Activated T-helper 17 cell treated with anti-CD3 and anti-CD28 coated beads, Interleukin-2, amount 50 U/mL, for 72 hours (primary cell): ENCODE measurements around the gene CD96. TPM values are rescaled to one million over a fixed set of nuclear protein-coding genes. Genes with fewer than 3 reads are reported as not detected.
"Not testable (repeated sequence)": the region's sequence is repeated elsewhere in the genome, so short reads cannot be mapped to it uniquely, and the experiment has no call there.

Experiments used
- ATAC-seq: fragments of 150-1000 bp; cut with Tn5 transposase; replicated peaks from 2 replicates; pipeline ENCODE4 v1.10.0; 2021; ENCODE audit warnings: mild to moderate bottlenecking, moderate library complexity
- H3K27ac Mint-ChIP-seq: one replicate; pipeline ENCODE4 v1.8.0; 2022; ENCODE audit warnings: mixed read lengths
- H3K27me3 Mint-ChIP-seq: one replicate; pipeline ENCODE4 v1.8.0; 2022; ENCODE audit warnings: mixed read lengths
- H3K36me3 Mint-ChIP-seq: one replicate; pipeline ENCODE4 v1.8.0; 2022; ENCODE audit warnings: low read depth, mild to moderate bottlenecking, mixed read lengths
- H3K4me1 Mint-ChIP-seq: one replicate; pipeline ENCODE4 v1.8.0; 2022; ENCODE audit warnings: mixed read lengths
- H3K4me3 Mint-ChIP-seq: one replicate; pipeline ENCODE4 v1.8.0; 2022; ENCODE audit warnings: mild to moderate bottlenecking, mixed read lengths
- H3K9me3 Mint-ChIP-seq: one replicate; pipeline ENCODE4 v1.8.0; 2022; ENCODE audit warnings: mixed read lengths
- total RNA-seq, 2 donors: library from RNA; stranded (reverse); gene quantifications; one replicate each; pipeline ENCODE4 v1.2.3, GENCODE V29; 2022

The CD96 gene
- total RNA-seq, 2 donors from 2014 or later: 67.6 to 107 TPM

GRCh38 chr3:111610189-111610588, 68.2 kb downstream of the CD96 start:
- peak overlapping the region; percentile 99 for H3K27ac Mint-ChIP-seq
- H3K36me3 Mint-ChIP-seq: peaks cover 93% of the 10 kb centered on the region
- H3K27me3 Mint-ChIP-seq: no peaks in the 10 kb centered on the region
- H3K9me3 Mint-ChIP-seq: peaks cover 5% of the 10 kb centered on the region
- H3K4me3 Mint-ChIP-seq: peak overlapping the region; percentile 88
- H3K4me1 Mint-ChIP-seq: peaks cover 78% of the 10 kb centered on the region
- peak; percentile 54 for ATAC-seq

GRCh38 chr3:111610612-111611054, 68.6 kb downstream of the CD96 start:
- Mint-ChIP-seq H3K9me3 (peaks cover 6% of the 10 kb centered on the region), H3K36me3 (peaks cover 93% of the 10 kb centered on the region), H3K4me3 (peak overlapping the region; percentile 88), H3K27ac (peak overlapping the region; percentile 99), H3K4me1 (peaks cover 78% of the 10 kb centered on the region), H3K27me3 (no peaks in the 10 kb centered on the region)
- peak; percentile 52 for ATAC-seq

- H3K4me3 Mint-ChIP-seq: peak overlapping the region; percentile 88
- peak; percentile 31 for ATAC-seq
- peaks cover 83% of the 10 kb centered on the region for H3K36me3 Mint-ChIP-seq
- no peaks in the 10 kb centered on the region for H3K27me3 Mint-ChIP-seq
- H3K9me3 Mint-ChIP-seq: peaks cover 6% of the 10 kb centered on the region
- H3K27ac Mint-ChIP-seq: peak overlapping the region; percentile 99
- H3K4me1 Mint-ChIP-seq: peaks cover 75% of the 10 kb centered on the region
Observed at GRCh38 chr3:111613294-111613693, 71.3 kb downstream of the CD96 start.

GRCh38 chr3:111615880-111616279, 73.9 kb downstream of the CD96 start:
- no peaks in the 10 kb centered on the region for H3K27me3 Mint-ChIP-seq
- H3K36me3 Mint-ChIP-seq: peaks cover 59% of the 10 kb centered on the region
- H3K27ac Mint-ChIP-seq: peak overlapping the region; percentile 99
- ATAC-seq: no peak
- H3K9me3 Mint-ChIP-seq: peaks cover 6% of the 10 kb centered on the region
- peak overlapping the region; percentile 88 for H3K4me3 Mint-ChIP-seq
- H3K4me1 Mint-ChIP-seq: peaks cover 69% of the 10 kb centered on the region

GRCh38 chr3:111616417-111617105, 74.6 kb downstream of the CD96 start:
- Mint-ChIP-seq H3K27me3 (no peaks in the 10 kb centered on the region), H3K4me1 (peaks cover 62% of the 10 kb centered on the region), H3K27ac (peak overlapping the region; percentile 99), H3K36me3 (peaks cover 52% of the 10 kb centered on the region), H3K4me3 (peak overlapping the region; percentile 88), H3K9me3 (peaks cover 6% of the 10 kb centered on the region)
- ATAC-seq: peak; percentile 79

GRCh38 chr3:111617406-111617805, 75.4 kb downstream of the CD96 start:
- Mint-ChIP-seq H3K9me3 (peaks cover 6% of the 10 kb centered on the region), H3K27me3 (no peaks in the 10 kb centered on the region), H3K4me3 (peak overlapping the region; percentile 88), H3K4me1 (peaks cover 55% of the 10 kb centered on the region), H3K27ac (peak overlapping the region; percentile 99), H3K36me3 (peaks cover 45% of the 10 kb centered on the region)
- ATAC-seq: no peak

- H3K36me3 Mint-ChIP-seq: peaks cover 39% of the 10 kb centered on the region
- H3K4me3 Mint-ChIP-seq: peak overlapping the region; percentile 88
- H3K27me3 Mint-ChIP-seq: no peaks in the 10 kb centered on the region
- peak overlapping the region; percentile 99 for H3K27ac Mint-ChIP-seq
- peaks cover 6% of the 10 kb centered on the region for H3K9me3 Mint-ChIP-seq
- no peak for ATAC-seq
- peaks cover 49% of the 10 kb centered on the region for H3K4me1 Mint-ChIP-seq
Observed at GRCh38 chr3:111617912-111618601, 76.1 kb downstream of the CD96 start.

GRCh38 chr3:111618945-111619344, 76.9 kb downstream of the CD96 start:
- Mint-ChIP-seq H3K27me3 (no peaks in the 10 kb centered on the region), H3K27ac (peak overlapping the region; percentile 62), H3K36me3 (peaks cover 36% of the 10 kb centered on the region), H3K4me1 (peaks cover 43% of the 10 kb centered on the region), H3K4me3 (peak overlapping the region; percentile 34), H3K9me3 (peaks cover 6% of the 10 kb centered on the region)
- no peak for ATAC-seq

GRCh38 chr3:111619833-111620232, 77.8 kb downstream of the CD96 start:
- H3K9me3 Mint-ChIP-seq: peaks cover 4% of the 10 kb centered on the region
- no peaks in the 10 kb centered on the region for H3K27me3 Mint-ChIP-seq
- H3K4me3 Mint-ChIP-seq: no peak overlapping the region
- no peak for ATAC-seq
- peaks cover 35% of the 10 kb centered on the region for H3K4me1 Mint-ChIP-seq
- peaks cover 37% of the 10 kb centered on the region for H3K36me3 Mint-ChIP-seq
- peak overlapping the region; percentile 62 for H3K27ac Mint-ChIP-seq

GRCh38 chr3:111621535-111621934, 79.5 kb downstream of the CD96 start:
- H3K27ac Mint-ChIP-seq: no peak overlapping the region
- no peaks in the 10 kb centered on the region for H3K9me3 Mint-ChIP-seq
- no peaks in the 10 kb centered on the region for H3K27me3 Mint-ChIP-seq
- ATAC-seq: peak; percentile 20
- peaks cover 21% of the 10 kb centered on the region for H3K4me1 Mint-ChIP-seq
- H3K36me3 Mint-ChIP-seq: peaks cover 37% of the 10 kb centered on the region
- H3K4me3 Mint-ChIP-seq: no peak overlapping the region

- H3K4me1 Mint-ChIP-seq: peaks cover 5% of the 10 kb centered on the region
- H3K36me3 Mint-ChIP-seq: peaks cover 48% of the 10 kb centered on the region
- no peak for ATAC-seq
- no peak overlapping the region for H3K4me3 Mint-ChIP-seq
- no peaks in the 10 kb centered on the region for H3K27me3 Mint-ChIP-seq
- H3K27ac Mint-ChIP-seq: no peak overlapping the region
- H3K9me3 Mint-ChIP-seq: peaks cover 4% of the 10 kb centered on the region
Observed at GRCh38 chr3:111627092-111627491, 85.1 kb downstream of the CD96 start.

- not testable (repeated sequence) for H3K27me3 Mint-ChIP-seq, ATAC-seq, H3K4me1 Mint-ChIP-seq, H3K9me3 Mint-ChIP-seq, H3K4me3 Mint-ChIP-seq
- H3K36me3 Mint-ChIP-seq: peaks cover 44% of the 10 kb centered on the region
- H3K27ac Mint-ChIP-seq: peak overlapping the region; percentile 13
Observed at GRCh38 chr3:111629018-111629417, 87.0 kb downstream of the CD96 start.

GRCh38 chr3:111630638-111631037, 88.6 kb downstream of the CD96 start:
- H3K4me1 Mint-ChIP-seq, H3K27me3 Mint-ChIP-seq, H3K9me3 Mint-ChIP-seq, ATAC-seq, H3K4me3 Mint-ChIP-seq: not testable (repeated sequence)
- peak overlapping the region; percentile 13 for H3K27ac Mint-ChIP-seq
- H3K36me3 Mint-ChIP-seq: peaks cover 28% of the 10 kb centered on the region

- no peak overlapping the region for H3K27ac Mint-ChIP-seq
- no peak overlapping the region for H3K4me3 Mint-ChIP-seq
- peaks cover 3% of the 10 kb centered on the region for H3K4me1 Mint-ChIP-seq
- H3K36me3 Mint-ChIP-seq: peaks cover 42% of the 10 kb centered on the region
- no peaks in the 10 kb centered on the region for H3K27me3 Mint-ChIP-seq
- ATAC-seq: no peak
- H3K9me3 Mint-ChIP-seq: no peaks in the 10 kb centered on the region
Observed at GRCh38 chr3:111635403-111635802, 93.4 kb downstream of the CD96 start.

- peaks cover 3% of the 10 kb centered on the region for H3K4me1 Mint-ChIP-seq
- peaks cover 42% of the 10 kb centered on the region for H3K36me3 Mint-ChIP-seq
- ATAC-seq: no peak
- H3K4me3 Mint-ChIP-seq: no peak overlapping the region
- no peaks in the 10 kb centered on the region for H3K27me3 Mint-ChIP-seq
- no peak overlapping the region for H3K27ac Mint-ChIP-seq
- H3K9me3 Mint-ChIP-seq: no peaks in the 10 kb centered on the region
Observed at GRCh38 chr3:111636366-111636885, 94.4 kb downstream of the CD96 start.
